CD4-positive, alpha-beta T cell treated with Interleukin-2 at 100 ng/mL for 4 hours (primary cell): ENCODE results near the gene NAT16.
A peak's percentile ranks its signal among the peaks of the same experiment; 100 is the strongest.

Experiments used
- DNase-seq: peaks from one replicate; pipeline ENCODE4 v3.0.0-alpha.2; 2020; ENCODE audit warnings: low spot score

Gene NAT16

GRCh38 chr7:101170617-101171441 lies 9.3 kb downstream of the NAT16 start:
- no peak for DNase-seq

DNA sequence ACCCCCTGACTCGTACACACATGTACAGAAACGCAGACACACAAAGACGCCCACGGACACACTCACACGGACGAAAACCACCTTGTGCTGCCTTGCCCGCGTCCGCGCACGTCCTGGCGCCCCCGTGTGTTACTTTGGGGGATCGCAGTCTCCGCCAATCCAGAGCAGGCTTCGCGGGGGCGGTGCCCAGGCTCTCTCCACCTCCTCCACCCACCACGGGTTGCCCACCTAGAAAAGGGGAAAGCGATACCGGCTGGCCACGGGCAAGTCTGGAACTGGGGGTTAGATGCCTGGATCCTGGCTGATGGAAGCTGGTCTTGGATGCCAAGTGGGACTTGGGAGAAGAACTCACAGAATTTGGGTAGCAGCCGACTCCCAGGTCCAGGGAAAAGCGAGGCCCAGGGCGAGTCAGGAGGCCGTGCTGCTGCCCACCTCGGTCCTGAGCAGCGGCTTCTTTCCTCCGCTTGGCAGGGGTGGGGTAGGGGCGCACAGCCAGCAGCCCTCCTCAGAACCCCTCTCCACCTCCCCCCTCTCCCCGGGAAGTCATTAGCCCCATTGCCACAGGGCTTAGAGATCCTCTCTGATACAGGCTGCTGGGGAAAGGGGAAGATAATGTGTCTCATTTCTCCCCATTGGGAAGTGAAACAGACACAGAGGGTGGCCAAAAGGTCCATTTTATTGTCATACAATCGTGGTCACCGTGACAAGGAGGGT lies 10.1 kb downstream of the NAT16 start:
- peak; percentile 82 for DNase-seq

DNA sequence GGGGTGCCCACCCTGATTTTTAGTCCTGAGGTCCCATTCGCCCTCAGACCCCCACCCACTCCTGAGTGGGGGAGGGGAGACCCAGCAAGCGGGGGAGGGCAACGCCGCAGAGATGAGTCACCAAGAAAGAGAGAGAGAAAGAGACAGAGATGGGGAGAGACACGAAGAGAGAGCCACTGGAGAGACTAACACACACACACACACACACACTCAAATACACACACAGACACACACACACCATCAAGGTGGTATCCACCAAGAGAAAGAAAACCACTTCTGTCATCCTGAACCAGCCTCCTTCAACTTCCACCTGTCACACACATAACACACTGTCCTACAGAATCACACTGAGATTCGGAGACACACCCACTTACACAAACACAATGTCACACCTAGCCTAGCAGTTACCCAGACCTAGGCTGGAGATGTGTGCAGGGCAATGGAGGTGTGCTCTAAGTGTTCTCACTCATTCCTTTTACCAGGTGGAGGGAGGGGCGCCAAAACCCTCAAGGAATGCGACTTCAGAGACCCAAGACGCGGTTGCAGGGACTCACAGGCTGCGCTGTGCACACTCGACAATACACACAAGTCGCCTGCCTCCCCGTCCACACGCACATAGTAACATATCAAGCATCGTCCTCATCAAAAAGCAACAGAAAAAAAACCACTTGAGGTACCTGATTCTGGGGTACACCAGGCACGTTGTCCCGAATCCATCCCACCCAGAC lies 10.8 kb downstream of the NAT16 start:
- DNase-seq = no peak

- no peak for DNase-seq
These were observed 11.6 kb downstream of the NAT16 start for GRCh38 chr7:101168412-101169049.

DNA sequence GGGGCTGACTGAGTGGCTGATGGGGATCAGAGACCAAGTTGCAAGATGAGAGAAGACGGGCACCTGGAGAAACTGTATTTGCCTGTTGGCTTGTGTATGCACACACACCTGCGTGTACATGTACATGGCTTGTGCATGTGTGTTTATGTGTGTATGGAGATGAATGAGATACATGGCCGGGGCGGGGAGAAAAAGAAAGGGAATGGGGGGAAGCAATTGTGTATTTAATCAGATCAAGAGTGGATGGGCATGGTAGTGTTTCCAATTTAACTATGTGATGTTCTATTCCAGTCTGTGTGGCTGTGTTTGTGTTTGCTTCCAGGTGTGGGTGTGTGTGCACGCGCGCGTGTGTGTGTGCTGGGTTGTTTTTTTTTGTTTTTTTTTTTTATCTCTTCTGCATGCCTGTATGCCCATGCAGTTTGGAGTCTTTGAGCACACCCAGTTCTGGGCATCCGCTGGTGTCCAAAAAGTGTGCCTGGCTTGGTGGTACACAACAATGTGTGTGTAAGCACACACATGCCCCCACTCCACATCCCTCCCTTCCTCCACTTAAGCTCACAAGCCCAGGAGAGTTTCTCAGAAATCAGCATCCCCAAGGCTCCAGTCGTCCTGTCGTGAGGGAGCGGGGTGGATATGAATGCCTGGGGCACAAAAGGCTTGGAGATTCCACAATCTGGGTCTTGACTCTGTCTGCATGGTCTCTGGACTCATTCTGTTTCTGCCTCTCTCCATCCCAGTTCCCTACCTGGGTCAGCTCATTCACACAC lies 12.3 kb downstream of the NAT16 start:
- no peak for DNase-seq

GRCh38 chr7:101166909-101167644 lies 13.0 kb downstream of the NAT16 start:
- DNase-seq = no peak

- DNase-seq = no peak
These were observed 13.5 kb downstream of the NAT16 start for GRCh38 chr7:101166648-101166908.

GRCh38 chr7:101165958-101166647 lies 14.0 kb downstream of the NAT16 start:
- no peak for DNase-seq

GRCh38 chr7:101165075-101165957 lies 14.8 kb downstream of the NAT16 start, which contains the start of gene VGF:
Gene VGF, minus strand, starts transcription at chr7:101165569. Its CDS starts 726 bp downstream, at chr7:101164843.
- peak; percentile 90 for DNase-seq

GRCh38 chr7:101164071-101164840 lies 15.8 kb downstream of the NAT16 start:
- DNase-seq = no peak

GRCh38 chr7:101163279-101164070 lies 16.6 kb downstream of the NAT16 start:
- no peak for DNase-seq

DNA sequence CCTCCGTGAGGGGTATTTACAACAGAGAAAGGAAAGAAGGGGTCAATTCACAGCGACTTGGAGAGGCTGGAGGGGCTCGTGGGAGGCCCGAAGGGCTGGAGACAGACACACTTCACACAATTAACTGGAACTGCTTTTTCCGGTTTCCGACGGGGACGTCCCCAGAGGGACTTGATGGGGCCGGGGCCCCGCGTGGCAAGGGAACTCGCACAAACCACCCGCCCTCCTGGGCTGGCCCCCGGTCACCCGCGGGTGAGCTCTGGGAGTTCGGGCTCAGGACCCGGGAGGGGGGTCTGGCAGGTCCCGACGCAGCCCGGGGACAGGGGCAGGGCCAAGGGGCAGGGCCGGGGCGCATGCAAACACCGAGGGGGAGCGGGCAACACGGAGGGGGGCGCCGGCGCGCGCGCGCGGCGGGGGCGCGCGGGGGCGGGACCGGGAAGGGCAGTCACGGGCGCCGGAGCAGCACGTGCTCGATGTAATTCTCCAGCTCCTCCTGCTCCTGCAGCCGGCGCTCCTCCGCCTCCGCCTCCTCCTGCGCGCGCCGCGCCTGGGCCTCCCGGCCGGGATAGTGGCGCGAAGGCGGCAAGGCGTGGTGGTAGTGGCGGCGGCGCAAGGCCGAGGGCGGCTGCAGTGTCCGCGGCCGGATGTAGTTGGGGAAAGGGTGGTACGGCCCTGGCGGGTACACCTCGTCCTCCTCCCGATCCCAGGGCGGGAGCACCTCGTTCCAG lies 17.4 kb downstream of the NAT16 start:
- DNase-seq = no peak

DNA sequence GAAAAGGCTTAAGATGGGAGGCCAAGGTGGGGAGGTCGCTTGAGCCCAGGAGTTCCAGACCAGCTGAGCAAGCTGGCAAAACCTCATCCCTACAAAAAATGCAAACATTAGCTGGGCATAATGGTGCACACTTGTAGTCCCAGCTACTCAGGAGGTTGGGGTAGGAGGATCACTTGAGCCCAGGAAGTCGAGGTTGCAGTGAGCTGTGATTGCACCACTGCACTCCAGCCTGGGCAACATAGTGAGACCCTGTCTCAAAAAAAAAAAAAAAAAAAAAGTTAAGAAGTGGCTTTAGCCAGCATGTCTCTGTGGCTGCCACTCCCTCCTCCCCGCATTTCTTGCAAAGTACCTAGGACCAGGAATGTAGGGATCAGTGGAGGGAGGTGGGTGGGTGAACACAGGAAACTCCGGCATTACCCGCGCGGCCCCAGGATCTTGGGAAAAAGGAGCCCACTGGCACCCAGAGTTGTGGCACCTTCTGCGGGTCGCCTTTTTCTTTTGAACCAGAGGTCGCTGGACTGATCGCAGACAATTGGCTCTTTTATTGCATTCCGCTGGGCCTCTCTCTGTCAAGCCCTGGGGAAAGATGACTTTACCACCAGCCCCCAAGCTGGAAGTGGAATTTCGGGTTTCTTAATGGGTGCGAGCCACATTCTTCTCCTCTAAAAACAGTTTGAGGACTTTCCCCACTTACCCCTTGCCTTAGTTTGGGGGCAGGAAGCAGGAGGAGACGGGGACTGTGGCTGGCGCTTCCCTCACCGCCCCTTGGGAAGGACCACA lies 18.2 kb downstream of the NAT16 start:
- no peak for DNase-seq

- DNase-seq = no peak
These were observed 19.2 kb downstream of the NAT16 start for GRCh38 chr7:101160910-101161309.

- DNase-seq = no peak
These were observed 20.1 kb downstream of the NAT16 start for GRCh38 chr7:101159696-101160674.
